Fibroblast of the aortic adventitia (primary cell): ENCODE measurements around the gene PPP4R1. TPM values are rescaled to one million over a fixed set of nuclear protein-coding genes. Genes with fewer than 3 reads are reported as not detected.

Source experiments
- DNase-seq: peaks from one replicate; pipeline ENCODE4 v3.0.0-alpha.2; 2010; ENCODE audit warnings: low read depth
- H3K4me3 ChIP-seq: 2 replicates; pipeline ENCODE4 v1.5.1; 2011; ENCODE audit warnings: low read depth, mild to moderate bottlenecking, control low read depth, low read length, moderate library complexity
- total RNA-seq: library from RNA; depleted of rRNA; stranded (reverse); fragments of >200 nt; gene quantifications from 2 replicates; pipeline ENCODE4 v1.2.3, GENCODE V29; 2012; ENCODE audit warnings: low replicate concordance
- TF ChIP-seq, protein P1 (sequence below): IDR thresholded peaks from 2 replicates; pipeline ENCODE4 v1.5.1; 2011; ENCODE audit warnings: mild to moderate bottlenecking, low read length, control low read depth, inconsistent platforms; ENCODE audit not compliant: insufficient read depth

PPP4R1 gene
- total RNA-seq, 1 donor = 107 TPM

DNA sequence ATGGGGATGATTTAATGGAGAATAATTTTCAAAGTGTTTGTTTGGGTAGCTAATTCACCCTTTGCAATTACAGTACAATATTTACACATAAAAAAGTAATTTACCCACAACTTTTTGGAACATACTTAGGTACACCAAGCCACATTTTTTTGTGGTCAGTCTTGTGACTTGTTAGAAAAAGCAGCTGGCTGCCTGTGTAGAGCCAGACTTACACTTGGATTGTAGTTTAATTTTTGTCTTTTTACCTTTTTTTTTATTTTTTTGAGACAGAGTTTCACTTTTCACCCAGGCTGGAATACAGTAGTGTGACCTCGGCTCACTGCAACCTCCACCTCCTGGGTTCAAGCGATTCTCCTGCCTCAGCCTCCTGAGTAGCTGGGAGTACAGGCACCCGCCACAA lies 93.7 kb downstream of the PPP4R1 start:
- H3K4me3 ChIP-seq = no peak overlapping the region
- TF ChIP-seq, protein P1, sequence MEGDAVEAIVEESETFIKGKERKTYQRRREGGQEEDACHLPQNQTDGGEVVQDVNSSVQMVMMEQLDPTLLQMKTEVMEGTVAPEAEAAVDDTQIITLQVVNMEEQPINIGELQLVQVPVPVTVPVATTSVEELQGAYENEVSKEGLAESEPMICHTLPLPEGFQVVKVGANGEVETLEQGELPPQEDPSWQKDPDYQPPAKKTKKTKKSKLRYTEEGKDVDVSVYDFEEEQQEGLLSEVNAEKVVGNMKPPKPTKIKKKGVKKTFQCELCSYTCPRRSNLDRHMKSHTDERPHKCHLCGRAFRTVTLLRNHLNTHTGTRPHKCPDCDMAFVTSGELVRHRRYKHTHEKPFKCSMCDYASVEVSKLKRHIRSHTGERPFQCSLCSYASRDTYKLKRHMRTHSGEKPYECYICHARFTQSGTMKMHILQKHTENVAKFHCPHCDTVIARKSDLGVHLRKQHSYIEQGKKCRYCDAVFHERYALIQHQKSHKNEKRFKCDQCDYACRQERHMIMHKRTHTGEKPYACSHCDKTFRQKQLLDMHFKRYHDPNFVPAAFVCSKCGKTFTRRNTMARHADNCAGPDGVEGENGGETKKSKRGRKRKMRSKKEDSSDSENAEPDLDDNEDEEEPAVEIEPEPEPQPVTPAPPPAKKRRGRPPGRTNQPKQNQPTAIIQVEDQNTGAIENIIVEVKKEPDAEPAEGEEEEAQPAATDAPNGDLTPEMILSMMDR = no peak
- peak; percentile 68 for DNase-seq

DNA sequence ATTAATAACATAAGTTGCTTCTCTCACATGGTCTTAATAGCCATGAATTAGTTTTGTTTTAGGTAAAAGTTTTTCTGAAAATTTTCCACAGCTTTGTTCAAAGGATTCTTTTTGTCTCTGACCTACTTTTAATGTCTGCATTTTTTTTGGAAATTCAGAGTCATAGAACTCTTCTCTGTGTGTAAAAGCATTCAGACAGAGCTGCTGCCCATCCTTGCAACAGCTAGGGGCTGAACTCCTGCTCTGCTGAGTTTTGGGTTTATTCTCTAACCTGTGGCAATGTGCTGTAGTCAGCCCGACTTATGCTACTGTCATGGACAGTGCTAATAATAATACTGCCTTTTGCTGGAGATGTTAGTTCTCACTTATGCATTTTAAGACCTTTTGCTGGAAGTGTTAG lies 95.0 kb downstream of the PPP4R1 start:
- TF ChIP-seq, protein P1 = no peak
- H3K4me3 ChIP-seq = no peak overlapping the region
- no peak for DNase-seq

DNA sequence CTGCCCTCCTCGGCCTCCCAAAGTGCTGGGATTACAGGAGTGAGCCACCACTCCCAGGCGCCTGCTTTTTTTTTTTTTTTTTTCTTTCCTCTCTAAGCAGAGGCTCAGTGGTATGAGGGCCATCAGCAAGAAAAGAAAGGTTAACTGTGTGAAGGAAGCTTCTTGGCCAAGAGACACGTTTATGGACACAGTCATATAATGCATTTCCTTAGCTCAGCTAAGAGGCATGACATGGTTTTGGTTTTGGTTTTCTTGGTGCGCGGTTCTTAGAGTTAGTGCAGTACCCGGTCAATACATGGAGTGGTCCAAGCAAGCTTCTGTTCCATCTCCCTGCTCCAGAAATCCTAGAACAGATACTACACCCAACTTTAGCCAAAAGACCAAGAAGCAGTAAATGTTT lies 96.5 kb downstream of the PPP4R1 start:
- peak; percentile 12 for DNase-seq
- no peak overlapping the region for H3K4me3 ChIP-seq
- TF ChIP-seq, protein P1 = no peak

DNA sequence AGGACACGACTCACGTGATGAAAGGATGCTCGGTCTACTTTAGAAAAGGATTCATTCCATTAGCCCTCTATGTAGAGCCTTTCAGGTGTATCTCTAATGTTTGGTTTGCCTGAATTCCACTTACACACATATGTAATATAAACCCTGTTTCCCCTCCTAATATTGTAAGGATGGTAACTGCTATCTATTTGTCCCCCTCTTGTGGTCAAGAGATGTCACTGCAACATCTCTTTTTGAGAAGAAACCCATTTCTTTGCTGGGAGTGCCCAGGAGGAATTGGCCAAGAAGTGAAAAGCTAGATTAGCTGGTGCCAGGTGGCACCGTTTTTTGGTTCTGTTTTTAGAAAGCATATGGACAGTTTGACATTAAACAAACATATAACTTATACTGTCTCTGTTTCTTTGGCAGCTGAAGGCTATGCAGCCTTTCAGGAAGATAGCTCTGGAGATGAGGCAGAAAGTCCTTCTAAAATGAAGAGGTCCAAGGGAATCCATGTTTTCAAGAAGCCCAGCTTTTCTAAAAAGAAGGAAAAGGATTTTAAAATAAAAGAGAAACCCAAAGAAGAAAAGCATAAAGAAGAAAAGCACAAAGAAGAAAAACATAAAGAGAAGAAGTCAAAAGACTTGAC lies 97.8 kb downstream of the PPP4R1 start:
- peak; percentile 73 for DNase-seq
- TF ChIP-seq, protein P1 = peak; percentile 89
- H3K4me3 ChIP-seq = no peak overlapping the region

DNA sequence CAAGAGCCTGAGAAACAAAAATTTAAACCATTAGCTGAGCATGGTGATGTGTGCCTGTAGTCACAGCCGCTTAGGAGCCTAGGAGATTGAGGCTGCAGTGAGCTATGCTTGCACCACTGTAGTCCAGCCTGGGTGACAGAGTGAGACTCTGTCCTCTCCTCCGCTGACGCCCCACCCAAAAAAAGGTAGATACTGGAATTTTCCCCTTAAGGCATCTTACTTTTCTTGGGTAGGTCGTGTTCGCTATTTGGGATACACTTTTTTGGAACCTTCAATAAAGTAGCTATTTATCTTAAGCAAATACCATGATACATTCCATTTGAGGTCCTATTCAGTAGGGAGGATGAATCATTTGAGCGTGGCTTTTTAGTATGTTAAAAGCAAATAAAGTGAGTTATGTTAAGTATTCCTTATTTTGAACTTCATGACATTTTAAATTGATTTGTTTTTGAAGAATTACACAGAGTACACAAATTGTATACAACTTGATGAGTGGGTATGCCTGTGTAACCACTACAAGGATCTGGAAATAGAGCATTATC lies 100.3 kb downstream of the PPP4R1 start:
- peak; percentile 75 for DNase-seq
- TF ChIP-seq, protein P1 = no peak
- no peak overlapping the region for H3K4me3 ChIP-seq

DNA sequence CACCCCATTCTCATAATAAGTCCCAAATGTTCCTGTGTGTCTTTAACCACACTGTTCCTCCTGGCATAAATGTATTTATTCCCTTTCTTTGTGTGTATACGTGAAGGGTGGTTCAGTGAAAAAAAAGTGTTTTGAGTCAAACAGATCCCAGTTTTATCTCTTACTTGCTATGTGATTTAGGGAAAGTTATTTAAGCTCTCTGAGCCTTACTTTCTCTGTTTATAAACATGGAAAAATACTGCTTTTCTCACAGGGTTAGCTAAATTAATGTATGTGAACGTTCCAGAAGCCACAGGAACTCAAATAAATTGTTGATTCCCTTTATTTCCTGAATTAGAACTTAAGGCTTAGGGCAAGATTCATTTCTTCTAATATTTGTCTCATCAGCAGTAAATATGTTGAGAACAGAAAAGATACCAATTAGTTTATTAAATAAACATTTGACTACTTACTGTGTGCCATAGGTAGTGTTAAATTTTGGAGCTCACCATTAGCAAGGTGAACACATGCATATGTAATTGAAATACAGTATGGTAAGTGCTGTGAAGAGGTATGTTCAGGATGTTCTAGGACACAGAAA lies 105.8 kb downstream of the PPP4R1 start:
- no peak overlapping the region for H3K4me3 ChIP-seq
- DNase-seq = no peak
- TF ChIP-seq, protein P1 = no peak
